Measurements from ENCODE around the gene TDRD12. TPM values are rescaled to one million over a fixed set of nuclear protein-coding genes. Genes with fewer than 3 reads are reported as not detected.
A peak's percentile ranks its signal among the peaks of the same experiment; 100 is the strongest.

The TDRD12 gene
- total RNA-seq, 1 experiment from 2014 or later = 0.33 TPM

GRCh38 chr19:32672841-32673240, 46.7 kb upstream of the TDRD12 start:
- Histone ChIP-seq H3K4me1 (ENCODE audit: control insufficient read depth, insufficient read depth, low read length) (peaks cover 16% of the 10 kb centered on the region; the same call in 1 of the 2 replicates), H3K4me3 (ENCODE audit: low read depth in 2 of 2, low read length in 2 of 2) (no peak overlapping the region), H3K9me3 (ENCODE audit: control insufficient read depth, insufficient read depth, low read depth, low read length) (no peaks in the 10 kb centered on the region), H3K27me3 (ENCODE audit: control insufficient read depth, insufficient read depth, low read length) (no peaks in the 10 kb centered on the region), H3K36me3 (ENCODE audit: control insufficient read depth, insufficient read depth, low read length) (no peaks in the 10 kb centered on the region), H3K27ac (ENCODE audit: low read length) (no peak overlapping the region)
- BruUV-seq (replicated peaks) = no TSS peak
- POLR2A ChIA-PET = no interaction called here
- DNase-seq (ENCODE audit: low read depth, low spot score) (no peak), ATAC-seq (no peak)
- TF ChIP-seq TCF7L2 (IDR thresholded peaks at IDR 0.05; ENCODE audit: low read depth, low read length) (no peak), POLR2AphosphoS5 (IDR thresholded peaks at IDR 0.05; ENCODE audit: low read depth, low read length) (no peak), REST (IDR thresholded peaks at IDR 0.05; ENCODE audit: insufficient read depth in 1 of 2, low read depth in 2 of 2, low read length in 1 of 2) (no peak), SIN3A (IDR thresholded peaks at IDR 0.05; ENCODE audit: borderline replicate concordance, insufficient read depth, low read depth, low read length) (no peak), CTCF (IDR thresholded peaks at IDR 0.05) (no peak)
- CTCF ChIA-PET = no interaction called here
- intact Hi-C loops (cut with micrococcal nuclease; ENCODE audit: unreplicated experiment) (no loop called here), in situ Hi-C loops (cut with HindIII; ENCODE audit: low pct_unique_long_range_greater_than_20kb, low sequenced_read_pairs) (no loop called here)

- no TSS peak for BruUV-seq (replicated peaks)
Observed at GRCh38 chr19:32673573-32673972, 46.0 kb upstream of the TDRD12 start.

More at GRCh38 chr19:32673573-32673972, 46.0 kb upstream of the TDRD12 start:
- Histone ChIP-seq H3K36me3 (ENCODE audit: control insufficient read depth, insufficient read depth, low read length) (no peaks in the 10 kb centered on the region), H3K27me3 (ENCODE audit: control insufficient read depth, insufficient read depth, low read length) (no peaks in the 10 kb centered on the region), H3K4me1 (ENCODE audit: control insufficient read depth, insufficient read depth, low read length) (peaks cover 16% of the 10 kb centered on the region; the same call in 1 of the 2 replicates), H3K4me3 (ENCODE audit: low read depth in 2 of 2, low read length in 2 of 2) (peak overlapping the region; percentile 75 to 95), H3K9me3 (ENCODE audit: control insufficient read depth, insufficient read depth, low read depth, low read length) (no peaks in the 10 kb centered on the region), H3K27ac (ENCODE audit: low read length) (no peak overlapping the region)
- no peak for ATAC-seq
- intact Hi-C loops (cut with micrococcal nuclease; ENCODE audit: unreplicated experiment) = no loop called here
- DNase-seq (ENCODE audit: low read depth, low spot score) = no peak
- ChIA-PET POLR2A (interaction anchor here (0.5 kb wide), 1 partner anchor 207 kb away, joined by 4 read pairs; no protein-coding TSS in a partner anchor), CTCF (no interaction called here)
- in situ Hi-C loops (cut with HindIII; ENCODE audit: low pct_unique_long_range_greater_than_20kb, low sequenced_read_pairs) = no loop called here
- no peak for TF ChIP-seq SIN3A (IDR thresholded peaks at IDR 0.05; ENCODE audit: borderline replicate concordance, insufficient read depth, low read depth, low read length)
- no peak for TF ChIP-seq CTCF (IDR thresholded peaks at IDR 0.05)
- TF ChIP-seq REST (IDR thresholded peaks at IDR 0.05; ENCODE audit: insufficient read depth in 1 of 2, low read depth in 2 of 2, low read length in 1 of 2) = no peak
- TF ChIP-seq TCF7L2 (IDR thresholded peaks at IDR 0.05; ENCODE audit: low read depth, low read length) = no peak
- TF ChIP-seq POLR2AphosphoS5 (IDR thresholded peaks at IDR 0.05; ENCODE audit: low read depth, low read length) = no peak

Data from Panc1 (cell line).